Measurements from ENCODE around the gene PRDM16. TPM values are rescaled to one million over a fixed set of nuclear protein-coding genes. Genes with fewer than 3 reads are reported as not detected.

Gene PRDM16
- polyA plus RNA-seq, 1 of the 3 experiments (the other 2 are of a cell fraction): not detected

GRCh38 chr1:3422638-3423037 lies 353.6 kb downstream of the PRDM16 start (continued):
- TF ChIP-seq IRF3 (IDR thresholded peaks at IDR 0.05; ENCODE audit: low read depth, low read length) (no peak), TEAD4 (IDR thresholded peaks at IDR 0.05; ENCODE audit: borderline replicate concordance, insufficient read depth) (no peak)

GRCh38 chr1:3423245-3423829 lies 354.3 kb downstream of the PRDM16 start:
- Histone ChIP-seq H3K4me3 (ENCODE audit: low read depth in 2 of 2, low read length in 1 of 2) (no peak overlapping the region), H3K27me3 (ENCODE audit: insufficient read depth) (peaks cover 21% of the 10 kb centered on the region), H2AFZ (ENCODE audit: low read depth) (no peak overlapping the region), H3K9me3 (no peaks in the 10 kb centered on the region), H4K20me1 (ENCODE audit: insufficient read depth) (no peaks in the 10 kb centered on the region), H3K9ac (no peak overlapping the region), H3K36me3 (replicated peaks in 1 of 2; ENCODE audit: control insufficient read depth in 1 of 2, insufficient read depth in 2 of 2, low read length in 1 of 2) (no peaks in the 10 kb centered on the region), H3K27ac (ENCODE audit: low read depth in 2 of 2, low read length in 1 of 2) (no peak overlapping the region), H3K79me2 (ENCODE audit: insufficient read depth) (no peaks in the 10 kb centered on the region), H3K9me2 (no peaks in the 10 kb centered on the region), H3K4me2 (no peak overlapping the region), H3K4me1 (ENCODE audit: control insufficient read depth in 1 of 2, insufficient read depth in 2 of 2, low read depth in 1 of 2, low read length in 1 of 2) (no peaks in the 10 kb centered on the region), H3F3A (replicated peaks; ENCODE audit: insufficient read depth) (no peaks in the 10 kb centered on the region)
- DNase-seq: no peak
- ChIA-PET POLR2A (no interaction called here), CTCF (interaction anchor here (0.6 to 2.6 kb wide), 8 partner anchors 10 to 417 kb away, joined by 3 to 9 read pairs (median 6); no protein-coding TSS in a partner anchor)
- WGBS (ENCODE audit: low lambda C conversion rate): no CpG with 5 or more reads among the region's 23 CpGs
- TF ChIP-seq YY1 (IDR thresholded peaks at IDR 0.05; ENCODE audit: low read depth) (no peak), SMC3 (IDR thresholded peaks at IDR 0.05; ENCODE audit: low read depth, low read length) (no peak), SIN3A (IDR thresholded peaks at IDR 0.05; ENCODE audit: borderline replicate concordance, low read depth, low read length) (no peak), JUND (IDR thresholded peaks at IDR 0.05) (no peak), RFX5 (IDR thresholded peaks at IDR 0.05; ENCODE audit: low read length) (no peak), USF2 (IDR thresholded peaks at IDR 0.05; ENCODE audit: borderline replicate concordance, low read depth, low read length) (no peak), EP300 (IDR thresholded peaks at IDR 0.05; ENCODE audit: borderline replicate concordance in 1 of 2, low read depth in 1 of 2, low read length in 1 of 2) (no peak), POLR2AphosphoS5 (IDR thresholded peaks at IDR 0.05; ENCODE audit: low read depth, low read length) (no peak), FOSL2 (IDR thresholded peaks at IDR 0.05; ENCODE audit: borderline replicate concordance, low read depth) (no peak), REST (IDR thresholded peaks at IDR 0.05; ENCODE audit: low read depth, low read length) (no peak), CTCF (IDR thresholded peaks at IDR 0.05) (no peak), IRF3 (IDR thresholded peaks at IDR 0.05; ENCODE audit: low read depth, low read length) (no peak), GATA2 (CRISPR knock-in tag; IDR thresholded peaks at IDR 0.05) (no peak), ZBTB33 (IDR thresholded peaks at IDR 0.05; ENCODE audit: borderline replicate concordance, low read depth) (no peak)

All from SK-N-SH (cell line).